Adrenal gland (tissue), 5 donors: ENCODE data around the gene BPI.

Source experiments
- POLR2A ChIP-seq, 2 donors: fragments of 450-650 bp; IDR thresholded peaks; one replicate each; pipeline ENCODE4 v1.6.1; 2017; ENCODE audit warnings: antibody characterized with exemption in 2 of 2, mild to moderate bottlenecking in 2 of 2, moderate library complexity in 1 of 2
- TF ChIP-seq, protein P1 (sequence below), 6 experiments: fragments of 450-650 bp in 4 of 6; fragments of 200-600 bp in 2 of 6; sonication (generic) in 1 of 6; IDR thresholded peaks; 1 replicate in 5 of 6; 2 replicates in 1 of 6; pipeline versions ENCODE4 v1.5.1 to v1.8.0; 2016 to 2021; ENCODE audit warnings: antibody characterized with exemption in 6 of 6, mild to moderate bottlenecking in 2 of 6, moderate library complexity in 1 of 6
- donor health status: DM: no; HTN: no; CAD: no.

DNA sequence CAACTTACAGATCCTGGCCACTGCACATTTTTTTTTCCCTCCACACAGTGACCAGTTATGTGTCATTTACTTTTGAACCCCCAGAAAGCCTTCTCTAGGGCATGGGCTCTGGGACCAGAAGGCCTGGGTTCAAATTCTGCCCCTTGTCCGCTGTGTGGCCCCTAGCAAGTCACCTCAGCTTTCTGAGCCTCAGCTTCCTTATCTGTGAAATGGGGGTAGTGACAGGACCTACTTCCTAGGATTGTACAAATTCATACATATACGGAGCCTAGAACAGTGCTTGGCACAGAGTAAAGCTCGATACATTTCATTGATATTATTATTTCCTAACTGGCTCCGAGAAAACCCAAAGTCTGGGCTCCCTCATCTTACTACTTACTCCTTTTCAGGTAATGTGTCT, 1.6 kb downstream of the BPI start:
- TF ChIP-seq, protein P1, sequence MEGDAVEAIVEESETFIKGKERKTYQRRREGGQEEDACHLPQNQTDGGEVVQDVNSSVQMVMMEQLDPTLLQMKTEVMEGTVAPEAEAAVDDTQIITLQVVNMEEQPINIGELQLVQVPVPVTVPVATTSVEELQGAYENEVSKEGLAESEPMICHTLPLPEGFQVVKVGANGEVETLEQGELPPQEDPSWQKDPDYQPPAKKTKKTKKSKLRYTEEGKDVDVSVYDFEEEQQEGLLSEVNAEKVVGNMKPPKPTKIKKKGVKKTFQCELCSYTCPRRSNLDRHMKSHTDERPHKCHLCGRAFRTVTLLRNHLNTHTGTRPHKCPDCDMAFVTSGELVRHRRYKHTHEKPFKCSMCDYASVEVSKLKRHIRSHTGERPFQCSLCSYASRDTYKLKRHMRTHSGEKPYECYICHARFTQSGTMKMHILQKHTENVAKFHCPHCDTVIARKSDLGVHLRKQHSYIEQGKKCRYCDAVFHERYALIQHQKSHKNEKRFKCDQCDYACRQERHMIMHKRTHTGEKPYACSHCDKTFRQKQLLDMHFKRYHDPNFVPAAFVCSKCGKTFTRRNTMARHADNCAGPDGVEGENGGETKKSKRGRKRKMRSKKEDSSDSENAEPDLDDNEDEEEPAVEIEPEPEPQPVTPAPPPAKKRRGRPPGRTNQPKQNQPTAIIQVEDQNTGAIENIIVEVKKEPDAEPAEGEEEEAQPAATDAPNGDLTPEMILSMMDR (IDR thresholded peaks at IDR 0.05): no peak
- TF ChIP-seq POLR2A (IDR thresholded peaks at IDR 0.05): no peak
